ENCODE results near the gene TMEM183A.

The TMEM183A gene

DNA sequence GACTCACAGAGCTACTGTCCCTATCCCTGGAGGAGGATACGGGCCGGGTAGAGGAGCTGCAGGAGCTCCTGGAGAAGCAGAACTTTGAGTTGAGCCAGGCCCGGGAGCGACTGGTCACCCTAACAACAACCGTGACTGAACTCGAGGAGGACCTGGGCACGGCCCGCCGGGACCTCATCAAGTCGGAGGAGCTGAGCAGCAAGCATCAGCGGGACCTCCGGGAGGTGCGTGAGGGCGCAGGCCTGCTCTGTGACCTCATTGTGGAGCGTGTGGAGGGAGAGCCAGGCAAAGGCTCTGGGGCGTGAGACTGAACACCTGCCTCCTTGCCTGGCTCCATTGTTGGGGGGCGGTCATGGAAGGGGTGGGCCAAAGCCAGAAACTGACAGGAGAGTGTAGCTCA is 38.2 kb downstream of the TMEM183A start:
- no peak for DNase-seq

DNA sequence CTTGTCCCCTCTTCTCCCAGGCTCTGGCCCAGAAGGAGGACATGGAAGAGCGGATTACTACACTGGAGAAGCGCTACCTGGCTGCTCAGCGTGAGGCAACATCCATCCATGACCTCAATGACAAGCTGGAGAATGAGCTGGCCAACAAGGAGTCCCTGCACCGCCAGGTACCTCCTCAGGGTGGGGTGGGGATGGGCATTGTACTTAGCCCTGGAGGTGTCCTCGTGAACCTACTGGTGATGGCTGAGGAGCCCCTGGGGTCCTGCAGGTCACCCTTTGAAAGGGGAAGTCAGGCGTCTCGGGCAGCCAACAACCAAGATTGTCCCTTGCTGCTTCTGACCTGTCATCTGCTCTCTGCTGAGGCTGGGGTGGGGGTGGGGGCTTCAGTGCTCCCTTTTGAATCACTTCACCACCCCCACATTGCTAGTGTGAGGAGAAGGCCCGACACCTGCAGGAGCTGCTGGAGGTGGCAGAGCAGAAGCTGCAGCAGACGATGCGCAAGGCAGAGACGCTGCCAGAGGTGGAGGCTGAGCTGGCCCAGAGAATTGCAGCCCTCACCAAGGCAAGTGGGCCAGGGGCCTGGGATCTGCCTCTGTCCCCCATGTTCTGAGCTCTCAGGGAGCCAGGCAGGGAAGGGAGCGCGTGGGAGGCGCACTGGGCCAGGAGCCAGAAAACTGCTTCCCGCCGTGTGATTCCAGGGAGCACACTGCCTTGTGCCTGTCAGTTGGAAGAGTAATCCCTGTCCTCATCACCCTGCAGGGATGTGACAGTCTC is 38.8 kb downstream of the TMEM183A start:
- peak in 26 of 56 donors; percentile 10 to 81 (median 44) for DNase-seq

DNA sequence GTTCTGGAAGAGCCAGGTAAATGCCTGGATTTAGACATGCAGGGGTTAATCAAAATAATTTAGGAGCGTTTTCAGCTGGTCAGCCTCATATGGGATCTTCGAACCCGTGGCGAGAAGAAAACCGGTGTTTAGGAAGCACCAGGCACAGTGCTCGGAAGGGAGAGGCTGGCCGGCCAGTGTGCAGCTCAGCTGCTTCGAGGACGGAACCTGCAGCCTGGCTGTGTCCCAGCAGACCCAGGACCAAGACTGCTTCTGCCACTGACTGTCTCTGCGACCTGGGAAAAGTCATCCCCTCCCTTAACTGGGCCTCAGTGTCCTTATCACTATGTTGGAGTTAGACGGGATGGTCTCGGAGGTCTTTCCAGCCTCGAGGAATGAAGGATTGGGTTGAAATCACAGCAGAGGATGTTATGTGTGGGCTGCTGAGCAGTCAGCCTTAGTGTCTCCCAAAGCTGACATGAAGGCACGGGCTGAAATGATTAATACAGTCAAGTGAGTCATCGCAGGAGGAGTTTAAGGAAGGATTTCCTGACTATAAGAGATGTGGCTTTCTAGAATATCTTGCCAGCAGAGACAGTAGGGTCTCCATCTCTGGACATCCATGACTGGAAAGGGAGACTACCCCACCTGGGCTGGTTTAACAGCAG is 39.9 kb downstream of the TMEM183A start:
- peak in 9 of 56 donors; percentile 7 to 50 (median 17) for DNase-seq

DNA sequence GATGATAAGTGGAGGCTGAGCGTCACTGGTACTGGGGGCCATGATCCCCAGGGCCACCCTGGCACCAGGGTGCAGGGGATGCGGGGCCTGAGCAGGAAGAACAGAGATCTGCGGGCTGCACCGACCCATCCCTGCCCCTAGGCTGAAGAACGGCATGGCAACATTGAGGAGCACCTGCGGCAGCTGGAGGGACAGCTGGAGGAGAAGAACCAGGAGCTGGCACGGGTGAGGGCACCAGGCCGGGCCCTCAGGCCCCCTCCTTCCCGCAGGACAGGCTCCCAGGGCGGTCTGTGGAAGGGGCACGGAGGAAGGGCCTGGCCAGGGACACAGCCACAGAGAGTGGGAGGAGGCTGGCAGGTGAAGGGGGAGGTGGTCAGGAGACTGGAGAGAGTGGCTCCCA is 40.9 kb downstream of the TMEM183A start:
- no peak for DNase-seq

DNA sequence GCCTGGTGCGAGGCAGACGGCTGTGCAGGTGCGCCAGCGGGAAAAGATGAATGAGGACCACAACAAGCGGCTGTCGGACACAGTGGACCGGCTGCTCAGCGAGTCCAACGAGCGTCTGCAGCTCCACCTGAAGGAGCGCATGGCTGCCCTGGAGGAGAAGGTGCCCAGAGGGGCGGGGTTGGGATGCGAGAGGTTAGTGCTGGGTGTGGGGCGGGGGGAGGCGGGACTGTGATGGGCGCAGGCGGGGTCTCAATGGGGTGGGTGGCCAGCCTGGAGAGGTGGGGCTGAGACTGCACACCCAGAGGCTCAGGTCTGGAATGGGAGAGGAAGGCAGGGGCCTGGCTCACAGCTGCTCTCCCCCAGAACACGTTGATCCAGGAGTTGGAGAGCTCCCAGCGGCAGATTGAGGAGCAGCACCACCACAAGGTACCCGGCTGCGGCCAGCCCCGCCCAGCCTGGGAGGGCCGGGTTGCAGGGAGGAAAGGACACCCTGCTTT is 41.4 kb downstream of the TMEM183A start:
- no peak for DNase-seq

DNA sequence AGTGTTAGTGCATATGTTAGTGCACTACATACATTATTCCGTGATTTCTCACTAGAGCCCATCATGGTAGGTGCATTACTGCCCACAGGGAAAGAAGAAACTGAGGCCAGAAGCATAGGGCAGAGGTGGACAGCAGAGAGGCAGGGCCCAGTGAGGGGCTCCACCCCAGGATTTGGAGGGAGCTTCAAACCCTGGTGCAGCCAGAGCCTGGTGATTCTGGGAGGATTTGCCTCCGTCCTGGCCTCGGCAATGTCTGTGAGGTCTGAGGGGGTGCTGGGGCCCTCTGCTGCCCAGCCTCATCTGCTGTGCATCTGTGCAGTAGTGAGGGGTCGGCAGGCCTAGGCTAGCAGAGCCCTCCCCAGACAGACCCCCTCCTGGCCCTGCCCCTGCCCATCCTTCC is 41.9 kb downstream of the TMEM183A start:
- DNase-seq, result no peak

DNA sequence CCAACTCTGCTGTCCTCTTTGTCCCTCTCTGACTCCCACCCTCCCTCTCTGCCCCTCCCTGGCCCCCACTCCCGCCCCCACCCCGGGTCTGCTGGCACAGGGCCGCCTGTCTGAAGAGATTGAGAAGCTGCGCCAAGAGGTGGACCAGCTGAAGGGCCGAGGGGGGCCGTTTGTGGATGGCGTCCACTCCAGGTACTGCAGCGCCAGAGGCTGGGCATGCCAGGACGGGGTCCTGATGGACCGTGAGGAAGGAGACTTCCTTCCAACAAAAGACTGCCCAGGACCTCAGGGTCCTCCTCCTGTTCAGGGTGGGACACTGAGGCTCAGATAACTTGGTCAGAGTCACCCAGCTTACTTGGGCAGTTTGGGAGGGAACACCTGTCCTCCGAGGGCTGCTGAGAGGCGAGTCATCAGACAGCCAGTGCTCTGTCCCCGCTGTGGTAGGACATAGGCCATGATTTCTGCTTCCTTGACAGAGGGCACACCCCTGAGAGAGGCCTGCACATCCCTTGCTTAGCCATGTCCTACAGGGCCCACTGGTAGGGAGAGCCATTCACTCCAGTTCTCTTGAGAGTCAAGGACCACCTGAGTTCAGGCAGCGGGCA is 42.5 kb downstream of the TMEM183A start:
- DNase-seq, result no peak

DNA sequence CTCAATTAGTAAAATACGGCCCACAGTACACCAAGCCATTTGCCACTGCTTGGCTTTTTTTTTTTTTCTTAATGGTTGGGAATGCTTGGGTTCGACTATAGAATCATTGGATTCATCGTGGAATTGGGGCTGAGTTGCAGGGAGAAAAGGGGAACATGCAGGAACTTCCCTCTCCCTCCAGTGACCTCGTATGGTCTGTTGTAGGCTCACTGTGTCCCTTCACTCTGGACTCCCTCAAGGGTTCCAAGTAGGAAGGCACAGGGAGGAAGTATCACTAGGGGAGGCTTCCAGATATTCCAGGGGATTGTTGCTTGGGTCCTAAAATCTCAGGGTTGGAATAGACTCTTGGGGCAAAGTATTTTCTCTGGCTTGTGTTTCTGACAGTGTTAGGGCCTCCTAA is 43.7 kb downstream of the TMEM183A start:
- no peak for DNase-seq

DNA sequence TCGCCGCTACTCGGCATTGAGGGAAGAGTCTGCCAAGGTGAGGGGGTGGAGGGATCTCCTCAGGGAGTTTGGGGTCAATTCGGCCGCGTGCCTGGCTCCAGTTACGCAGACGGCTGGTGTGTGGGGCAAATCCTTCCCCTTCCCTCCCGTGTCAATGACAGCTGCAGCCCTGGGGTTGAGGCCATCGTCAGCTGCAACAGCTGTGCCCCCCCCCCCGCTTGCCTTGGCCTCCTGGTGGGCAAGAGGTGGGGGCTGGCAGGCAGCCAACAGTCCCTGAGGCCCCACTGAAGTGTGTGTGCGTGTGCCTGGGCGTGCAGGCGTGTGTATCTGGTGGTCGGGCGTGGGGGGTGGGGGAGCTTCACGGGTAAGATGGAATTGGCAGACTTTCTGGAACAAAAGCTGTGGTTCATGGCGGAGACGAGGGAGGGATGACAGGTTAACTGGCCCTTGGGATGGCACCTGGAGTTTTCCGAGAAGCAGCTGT is 44.7 kb downstream of the TMEM183A start:
- DNase-seq, result no peak

DNA sequence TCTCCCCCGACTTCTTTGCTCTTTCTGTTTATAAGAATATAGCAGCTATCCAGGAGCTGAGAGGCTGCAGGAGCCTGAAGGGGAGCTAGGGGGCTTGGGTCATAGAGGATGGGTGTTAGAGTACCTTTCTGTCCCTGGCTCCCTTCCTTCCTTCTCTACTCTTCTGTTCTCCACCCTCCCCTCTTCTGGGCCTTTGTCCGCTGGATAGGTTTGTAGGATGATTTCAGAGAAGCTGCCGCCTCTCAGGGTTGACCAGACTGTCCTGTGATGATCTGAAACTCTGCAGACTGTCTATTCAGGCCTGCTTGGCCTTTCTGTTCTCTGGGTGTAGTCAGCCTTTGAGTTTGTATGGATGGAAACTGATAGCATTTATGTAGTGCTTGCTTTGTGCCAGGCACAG is 45.4 kb downstream of the TMEM183A start:
- DNase-seq, result no peak

DNA sequence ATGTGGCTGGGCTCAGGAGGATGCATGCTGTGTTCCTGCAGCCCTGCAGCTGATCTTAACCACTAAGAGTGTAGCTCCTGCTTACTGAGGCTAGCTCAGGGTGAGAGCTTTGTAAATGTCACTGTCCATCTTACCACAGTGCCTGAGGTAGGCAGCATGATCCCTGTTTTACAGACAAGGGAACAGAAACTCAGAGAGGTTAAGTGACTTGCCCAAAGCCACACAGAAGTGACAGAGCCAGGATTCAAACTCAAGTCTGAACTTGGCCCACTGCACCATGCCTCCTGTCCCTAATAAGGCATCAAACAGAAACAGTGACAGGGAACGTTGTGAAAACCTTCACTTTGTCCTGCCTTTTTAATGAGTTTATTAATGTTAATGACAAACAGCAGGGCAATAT is 47.0 kb downstream of the TMEM183A start:
- no peak for DNase-seq

DNA sequence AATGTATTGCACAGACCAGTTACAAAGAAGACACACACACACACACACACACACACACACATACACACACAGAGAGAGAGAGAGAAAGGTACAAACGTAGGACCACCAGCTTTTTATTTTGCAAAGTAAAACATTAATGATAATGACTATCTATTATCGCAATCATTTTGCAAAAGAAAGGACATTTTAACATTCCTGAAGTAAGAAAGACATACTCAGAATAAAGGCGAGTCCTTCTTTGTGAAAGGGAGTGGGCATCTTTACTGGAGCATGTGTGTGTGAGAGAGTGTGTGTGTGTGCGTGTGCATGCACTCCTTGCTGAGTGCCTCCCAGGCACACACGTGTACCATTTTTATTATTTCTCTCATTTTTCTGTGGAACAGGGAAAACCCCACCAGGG is 47.5 kb downstream of the TMEM183A start:
- DNase-seq, result no peak

DNA sequence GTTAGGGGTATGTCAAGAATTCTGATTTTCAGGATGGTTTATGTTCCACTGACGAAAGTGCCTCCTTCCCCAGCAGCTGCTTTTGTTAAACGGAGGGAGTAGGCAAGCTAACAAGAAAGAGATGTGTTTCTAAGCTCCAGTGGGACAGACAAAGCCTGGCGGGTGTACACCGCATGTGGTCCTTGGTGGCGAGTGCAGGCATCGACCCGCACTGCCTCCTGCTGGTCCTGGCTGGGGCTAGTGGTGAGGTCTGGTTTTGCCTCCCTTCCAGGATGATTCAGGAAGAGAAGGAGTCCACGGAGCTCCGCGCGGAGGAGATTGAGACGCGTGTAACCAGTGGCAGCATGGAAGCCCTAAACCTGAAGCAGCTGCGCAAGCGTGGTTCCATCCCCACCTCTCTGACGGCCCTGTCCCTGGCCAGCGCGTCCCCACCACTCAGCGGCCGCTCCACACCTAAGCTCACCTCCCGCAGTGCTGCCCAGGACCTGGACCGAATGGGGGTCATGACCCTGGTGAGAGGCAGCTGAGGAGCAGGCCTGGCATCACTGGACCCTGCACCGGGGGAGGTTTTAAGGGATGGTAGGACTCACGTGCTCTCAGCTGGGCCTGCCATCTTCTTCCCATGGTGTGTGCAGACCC is 48.1 kb downstream of the TMEM183A start:
- no peak for DNase-seq

DNA sequence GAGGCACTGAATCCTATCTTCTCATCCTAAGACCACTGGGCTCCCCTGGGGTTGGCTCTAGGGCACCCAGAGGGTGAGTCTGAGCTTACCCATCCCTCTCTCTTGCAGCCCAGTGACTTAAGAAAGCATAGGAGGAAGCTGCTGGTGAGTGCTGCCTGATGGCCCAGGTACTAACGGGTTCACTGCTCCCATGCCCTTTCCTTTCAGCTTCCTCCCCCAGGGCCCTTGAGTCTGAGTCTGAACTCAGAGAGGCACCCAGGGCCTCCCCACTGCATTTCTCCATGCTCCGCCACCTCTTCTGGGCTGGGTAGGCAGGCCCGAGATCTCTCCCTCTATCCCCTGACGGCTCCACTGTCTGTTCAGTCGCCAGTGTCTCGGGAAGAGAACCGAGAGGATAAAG is 48.8 kb downstream of the TMEM183A start:
- no peak for DNase-seq

DNA sequence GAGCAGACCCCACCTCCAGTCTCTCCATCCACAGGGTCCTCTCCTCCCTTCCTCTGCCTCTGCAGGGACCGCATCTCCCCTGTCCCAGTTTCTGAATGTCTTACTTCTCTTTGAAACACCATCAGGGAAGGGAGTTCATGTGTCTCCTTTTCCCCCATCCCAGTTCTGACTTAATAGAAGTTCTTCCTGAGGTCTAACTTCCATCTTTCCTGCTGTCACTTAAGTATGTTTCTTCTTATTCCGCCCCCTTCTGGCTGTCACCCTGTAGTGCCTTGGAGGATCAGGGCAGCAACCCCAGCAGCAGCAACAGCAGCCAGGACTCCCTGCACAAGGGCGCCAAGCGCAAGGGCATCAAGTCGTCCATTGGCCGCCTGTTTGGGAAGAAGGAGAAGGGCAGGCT is 49.3 kb downstream of the TMEM183A start:
- no peak for DNase-seq

DNA sequence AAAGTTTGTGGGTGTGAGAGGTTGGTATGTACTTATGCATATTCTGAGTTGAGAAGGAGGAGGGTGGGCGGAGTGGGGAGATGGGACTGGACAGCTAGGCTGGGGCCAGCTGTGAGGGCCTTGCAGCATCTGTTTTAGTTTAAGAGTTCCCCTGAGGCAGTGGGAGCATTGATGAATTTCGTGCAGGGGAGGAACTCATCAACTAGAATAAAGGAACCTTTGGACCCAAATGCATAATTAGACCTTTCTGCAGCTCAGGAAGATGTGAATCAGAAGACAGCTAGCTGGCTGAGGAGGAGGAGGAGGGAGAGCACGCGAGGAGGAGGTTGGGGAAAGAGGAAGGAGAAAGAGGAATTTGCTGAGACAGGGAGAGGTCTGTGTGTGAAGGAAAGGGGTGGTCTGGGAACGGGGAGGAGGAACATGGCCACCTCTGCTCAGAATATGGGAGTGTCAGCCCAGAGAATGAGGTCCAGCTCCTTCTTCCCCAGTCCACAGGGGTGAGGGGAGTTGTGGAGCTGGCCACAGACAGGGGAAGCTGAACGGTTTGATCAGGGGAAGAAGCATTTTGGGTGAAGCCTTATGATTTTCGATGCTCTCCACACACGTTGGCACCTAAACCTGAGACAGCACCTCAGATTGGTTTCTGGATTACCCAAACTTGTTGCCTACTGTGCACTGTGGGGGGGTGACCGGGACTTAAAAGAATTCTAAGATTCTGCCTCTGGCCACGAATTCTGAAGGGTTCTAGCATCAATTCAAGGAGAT is 50.9 kb downstream of the TMEM183A start:
- peak in 14 of 56 donors; percentile 7 to 43 (median 22) for DNase-seq

DNA sequence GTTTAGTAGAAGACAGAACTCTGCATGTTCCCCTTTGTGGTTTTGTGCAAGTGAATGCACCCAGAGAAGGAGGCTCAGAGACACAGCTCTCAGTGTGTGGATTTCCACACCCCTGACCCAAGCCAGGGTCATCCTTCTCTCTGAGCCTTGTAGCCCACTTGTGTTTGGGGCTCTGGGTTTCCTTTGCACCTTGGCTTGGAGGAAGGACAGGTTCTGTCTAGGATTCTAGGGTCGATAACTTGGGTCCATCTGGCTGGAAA is 51.4 kb downstream of the TMEM183A start:
- no peak for DNase-seq

DNA sequence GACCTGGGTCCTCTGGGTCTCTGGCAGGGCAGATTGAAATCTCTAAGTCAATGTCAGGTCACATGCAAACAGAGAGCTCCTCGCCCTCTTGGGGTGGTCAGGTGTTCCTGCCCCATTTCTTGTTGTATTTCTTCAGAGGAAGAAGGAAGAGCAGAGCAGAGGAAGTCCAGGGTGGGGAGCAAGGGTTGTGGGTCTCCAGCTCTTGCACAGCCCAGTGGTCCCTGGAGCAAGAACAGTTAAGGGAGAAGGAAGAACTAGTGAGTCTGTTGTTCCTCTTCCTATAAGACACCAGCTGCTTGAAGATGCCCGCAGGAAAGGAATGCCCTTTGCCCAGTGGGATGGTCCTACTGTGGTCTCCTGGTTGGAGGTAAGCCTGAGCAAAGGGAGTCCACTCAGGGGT is 52.3 kb downstream of the TMEM183A start:
- no peak for DNase-seq

DNA sequence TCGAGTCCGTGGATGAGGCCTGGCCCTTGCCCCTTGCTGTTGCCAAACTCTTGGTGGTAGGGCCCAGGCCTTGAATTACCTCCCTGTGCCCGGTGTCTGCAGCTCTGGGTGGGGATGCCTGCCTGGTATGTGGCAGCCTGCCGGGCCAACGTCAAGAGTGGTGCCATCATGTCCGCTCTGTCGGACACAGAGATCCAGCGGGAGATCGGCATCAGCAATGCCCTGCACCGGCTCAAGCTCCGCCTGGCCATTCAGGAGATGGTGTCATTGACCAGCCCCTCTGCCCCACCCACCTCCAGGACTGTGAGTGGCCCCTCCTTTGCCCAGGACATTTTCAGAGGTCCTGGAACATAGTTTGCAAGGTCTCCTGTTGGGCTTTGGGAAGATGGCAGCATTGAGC is 52.9 kb downstream of the TMEM183A start:
- no peak for DNase-seq

DNA sequence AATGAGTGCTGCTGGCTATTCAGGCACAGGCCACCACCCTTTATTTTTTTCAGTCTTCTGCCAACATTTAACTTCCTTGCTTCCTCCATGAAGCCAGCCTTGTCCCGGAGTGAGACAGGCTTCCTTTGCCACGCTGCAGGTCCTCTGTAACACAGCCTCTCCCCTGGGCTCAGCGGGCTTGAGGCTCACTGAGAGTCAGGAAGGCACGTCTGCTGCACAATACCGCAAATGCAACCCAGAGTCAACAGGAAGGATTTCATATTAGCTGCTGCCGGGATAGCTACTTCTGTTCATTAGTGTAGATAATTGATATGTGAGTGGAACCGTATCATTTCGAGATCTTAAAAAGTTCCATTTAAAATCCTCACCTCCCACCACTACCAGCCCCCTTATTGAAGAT is 56.1 kb downstream of the TMEM183A start:
- DNase-seq, result no peak

DNA sequence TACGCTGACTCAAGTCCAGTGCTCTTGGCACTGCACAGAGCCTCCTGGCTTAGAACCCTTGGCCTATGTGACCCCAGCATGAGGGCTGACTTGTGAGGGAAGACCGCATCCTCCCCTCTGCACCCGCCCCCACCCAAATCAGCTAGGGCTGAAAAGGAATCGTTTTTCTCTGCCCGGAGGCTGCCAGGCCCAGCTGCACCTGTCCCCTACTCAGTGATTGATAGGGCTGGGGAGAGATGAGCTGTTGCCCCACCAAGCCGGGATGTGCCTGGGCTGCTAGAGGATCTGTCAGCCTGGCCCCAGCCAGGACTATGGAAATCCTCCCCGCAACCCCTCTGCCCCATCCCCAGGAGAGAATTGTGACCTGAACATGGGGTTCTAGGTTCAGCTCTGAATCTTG is 58.0 kb downstream of the TMEM183A start:
- no peak for DNase-seq

DNA sequence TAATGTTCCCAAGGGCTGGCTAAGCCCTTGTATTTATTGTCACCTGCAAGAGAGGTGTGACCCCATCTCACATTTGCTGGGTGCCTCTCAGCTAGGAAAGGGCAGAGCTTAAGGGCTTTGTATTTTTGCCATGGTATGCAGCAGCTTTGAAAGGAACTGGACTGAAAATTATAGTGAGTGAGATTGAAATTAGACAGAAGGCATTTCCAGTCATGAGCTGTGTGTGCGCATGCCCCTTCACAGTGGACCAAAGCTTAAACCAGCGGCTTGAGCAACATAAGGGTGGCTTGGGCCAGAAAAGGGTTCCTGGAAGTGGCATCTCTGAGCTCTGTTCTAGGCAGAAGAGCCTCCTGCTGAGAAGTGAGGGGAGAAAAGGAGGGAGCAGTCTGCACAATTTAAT is 58.8 kb downstream of the TMEM183A start:
- no peak for DNase-seq

Measured in nucleus accumbens (tissue), 56 donors.